ENCODE measurements around the gene NRN1.
"Not testable (repeated sequence)": the region's sequence is repeated elsewhere in the genome, so short reads cannot be mapped to it uniquely, and the experiment has no call there.

NRN1 gene

GRCh38 chr6:5981126-5982026, 25.3 kb downstream of the NRN1 start:
- DNase-seq (ENCODE audit: low read depth) = no peak

GRCh38 chr6:5979650-5980420, 26.9 kb downstream of the NRN1 start:
- no peak for DNase-seq (ENCODE audit: low read depth)

- DNase-seq (ENCODE audit: low read depth) = no peak
These were observed 29.9 kb downstream of the NRN1 start for GRCh38 chr6:5976811-5977210.

- DNase-seq (ENCODE audit: low read depth) = no peak
These were observed 37.6 kb downstream of the NRN1 start for GRCh38 chr6:5968817-5969734.

GRCh38 chr6:5968036-5968435, 38.7 kb downstream of the NRN1 start:
- not testable (repeated sequence) for DNase-seq (ENCODE audit: low read depth)

GRCh38 chr6:5967594-5967993, 39.1 kb downstream of the NRN1 start:
- DNase-seq (ENCODE audit: low read depth) = no peak

- no peak for DNase-seq (ENCODE audit: low read depth)
These were observed 43.9 kb downstream of the NRN1 start for GRCh38 chr6:5962794-5963193.

GRCh38 chr6:5961836-5962235, 44.9 kb downstream of the NRN1 start:
- DNase-seq (ENCODE audit: low read depth) = no peak

- no peak for DNase-seq (ENCODE audit: low read depth)
These were observed 46.3 kb downstream of the NRN1 start for GRCh38 chr6:5960456-5960855.

GRCh38 chr6:5958921-5959320, 47.8 kb downstream of the NRN1 start:
- DNase-seq (ENCODE audit: low read depth) = no peak

GRCh38 chr6:5956939-5957338, 49.8 kb downstream of the NRN1 start:
- no peak for DNase-seq (ENCODE audit: low read depth)

GRCh38 chr6:5950361-5950785, 56.4 kb downstream of the NRN1 start:
- DNase-seq (ENCODE audit: low read depth) = no peak

All from activated T-helper 9 cell treated with anti-CD3 and anti-CD28 coated beads, Interleukin-2, amount 50 U/mL, for 16 hours (primary cell).